Measurements from ENCODE around the gene FYN.
"Not testable (repeated sequence)": the region's sequence is repeated elsewhere in the genome, so short reads cannot be mapped to it uniquely, and the experiment has no call there.

FYN gene

GRCh38 chr6:111873178-111874024, at the start of gene FYN:
TSS of gene FYN (minus strand) at chr6:111873452. CDS start at chr6:111720051, 153,401 bp downstream.
- DNase-seq (ENCODE audit: low spot score) = peak; percentile 98

DNA sequence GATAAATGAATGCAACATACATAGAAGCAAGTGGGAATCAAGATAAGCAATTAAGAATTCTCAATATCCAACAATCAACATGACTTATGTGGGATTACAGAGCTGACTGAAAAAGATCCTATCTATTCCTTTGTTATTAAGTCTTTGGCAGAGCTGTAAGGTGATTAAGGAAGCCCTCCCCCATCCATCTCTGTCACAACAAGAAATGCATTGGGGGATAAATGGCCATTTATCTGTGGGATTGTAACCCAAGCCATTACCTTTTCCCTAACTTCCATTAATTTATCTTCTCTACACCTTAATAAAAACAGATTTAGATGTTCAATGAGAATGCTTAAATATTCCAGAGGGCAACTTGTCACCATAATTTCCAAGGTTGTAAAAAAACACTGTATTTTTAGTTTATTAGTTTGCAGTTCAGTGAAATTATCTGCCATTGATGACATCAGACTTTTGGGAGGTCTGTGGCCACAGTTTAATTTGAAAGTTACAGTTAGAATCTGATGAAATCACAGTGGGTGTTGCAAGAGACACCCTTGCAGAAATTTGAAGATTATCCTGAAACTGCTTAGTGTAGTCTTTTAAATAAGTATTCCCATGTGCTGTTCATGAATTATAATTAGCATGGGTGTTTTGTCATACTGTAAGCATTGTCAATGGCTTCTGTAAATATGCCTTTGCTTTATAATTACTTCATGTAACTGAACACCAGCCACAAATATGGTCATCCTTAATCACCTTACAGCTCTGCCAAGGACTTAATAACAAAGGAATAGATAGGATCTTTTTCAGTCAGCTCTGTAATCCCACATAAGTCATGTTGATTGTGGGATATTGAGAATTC, 49.4 kb upstream of the FYN start:
- no peak for DNase-seq (ENCODE audit: low spot score)

DNA sequence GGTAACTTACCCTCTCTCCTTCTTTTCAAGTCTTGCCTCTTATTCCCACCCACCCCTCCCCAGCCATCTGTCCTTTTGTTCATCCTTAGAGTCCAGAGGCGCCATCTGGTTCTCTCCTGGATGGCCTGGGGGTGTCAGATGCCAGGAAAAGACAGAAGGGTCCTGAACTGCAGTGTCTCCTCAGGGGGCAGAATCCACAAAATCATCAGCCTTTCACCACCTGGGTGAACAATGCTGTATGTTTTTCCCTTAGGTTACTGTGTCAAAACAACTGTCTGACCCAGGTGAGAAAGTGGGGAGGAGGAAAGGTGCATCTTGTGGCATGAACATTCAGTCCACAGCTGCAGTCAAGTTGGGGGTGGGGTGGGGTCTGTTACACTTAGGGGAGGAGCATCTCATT, 47.9 kb upstream of the FYN start:
- no peak for DNase-seq (ENCODE audit: low spot score)

- no peak for DNase-seq (ENCODE audit: low spot score)
Measured at GRCh38 chr6:111920578-111920977, 47.3 kb upstream of the FYN start.

DNA sequence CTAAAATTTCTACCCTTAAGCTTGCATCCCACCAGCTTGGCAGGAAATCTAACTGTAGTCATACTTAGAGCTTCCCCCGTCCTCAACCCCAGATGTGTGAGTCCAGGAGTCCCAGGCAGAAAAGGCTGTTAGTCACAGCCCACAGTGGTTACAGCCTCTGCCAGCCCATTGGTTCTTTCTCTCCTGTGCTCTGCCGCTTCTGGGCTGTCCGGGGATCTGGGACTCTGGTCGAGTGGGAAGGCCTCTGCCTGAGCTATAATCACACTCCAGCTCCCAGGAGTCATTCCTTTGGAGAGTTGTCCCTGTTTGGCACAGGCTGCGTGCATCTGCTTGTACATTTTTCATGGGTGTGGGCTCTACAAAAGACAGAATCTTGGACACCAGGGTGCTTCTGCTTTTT, 45.6 kb upstream of the FYN start:
- no peak for DNase-seq (ENCODE audit: low spot score)

DNA sequence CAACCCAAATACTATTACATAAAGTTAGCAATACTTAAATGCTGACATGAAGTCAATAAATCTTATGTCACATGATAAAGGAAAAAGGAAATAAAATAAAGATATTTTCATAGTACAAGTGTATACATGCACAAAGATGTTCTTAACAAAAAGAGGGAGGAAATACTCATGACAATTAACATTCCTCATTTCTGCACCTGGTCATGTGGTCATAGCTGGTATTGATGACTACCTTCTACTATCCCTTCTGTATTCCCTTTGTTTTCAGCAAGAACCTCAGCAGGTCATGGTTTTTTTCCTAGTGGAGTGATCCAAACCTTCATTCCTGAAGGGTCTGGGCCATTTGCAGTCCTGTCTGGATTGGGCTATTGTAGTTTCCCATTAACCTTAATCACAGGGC, 43.5 kb upstream of the FYN start:
- DNase-seq (ENCODE audit: low spot score) = no peak

GRCh38 chr6:111914617-111915016, 41.4 kb upstream of the FYN start:
- DNase-seq (ENCODE audit: low spot score) = no peak

DNA sequence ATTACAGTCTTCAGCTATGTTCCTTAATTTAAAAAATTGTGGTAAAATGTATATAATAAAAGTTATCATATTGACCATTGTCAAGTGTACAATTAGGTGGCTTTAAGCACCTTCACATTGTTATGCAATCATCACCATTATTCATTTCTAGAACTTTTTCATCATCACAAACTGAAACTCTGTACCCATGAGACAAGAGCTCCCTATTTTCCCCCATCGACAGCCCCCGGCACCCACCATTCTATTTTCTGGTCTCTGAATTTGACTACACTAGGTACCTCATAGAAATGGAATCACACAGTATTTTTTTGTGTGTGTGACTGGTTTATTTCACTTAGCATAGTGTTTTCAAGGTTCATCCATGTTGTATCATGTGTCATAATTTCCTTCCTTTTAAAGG, 39.7 kb upstream of the FYN start:
- no peak for DNase-seq (ENCODE audit: low spot score)

DNA sequence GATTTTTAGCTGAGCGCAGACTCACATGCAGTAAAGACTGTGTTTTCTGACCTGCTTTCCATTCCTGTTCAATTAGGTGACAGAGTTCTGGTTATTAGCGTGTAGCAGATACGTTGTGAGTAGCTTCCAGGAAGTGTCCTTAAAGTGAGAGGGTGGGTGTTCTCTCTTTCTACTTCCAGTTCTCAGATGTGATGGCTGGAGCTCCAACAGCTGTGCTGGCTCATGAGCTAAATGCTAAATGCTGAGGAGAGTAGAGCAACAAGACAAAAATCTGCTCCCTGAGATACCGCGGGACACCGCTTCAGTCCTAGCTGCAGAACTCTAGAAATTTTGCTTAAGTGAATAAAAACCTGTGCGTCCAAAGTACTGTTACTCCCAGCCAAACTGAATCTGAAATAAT, 38.2 kb upstream of the FYN start:
- DNase-seq (ENCODE audit: low spot score) = no peak

- no peak for DNase-seq (ENCODE audit: low spot score)
Measured at GRCh38 chr6:111909238-111909637, 36.0 kb upstream of the FYN start.

- DNase-seq (ENCODE audit: low spot score) = not testable (repeated sequence)
Measured at GRCh38 chr6:111908365-111908764, 35.1 kb upstream of the FYN start.

DNA sequence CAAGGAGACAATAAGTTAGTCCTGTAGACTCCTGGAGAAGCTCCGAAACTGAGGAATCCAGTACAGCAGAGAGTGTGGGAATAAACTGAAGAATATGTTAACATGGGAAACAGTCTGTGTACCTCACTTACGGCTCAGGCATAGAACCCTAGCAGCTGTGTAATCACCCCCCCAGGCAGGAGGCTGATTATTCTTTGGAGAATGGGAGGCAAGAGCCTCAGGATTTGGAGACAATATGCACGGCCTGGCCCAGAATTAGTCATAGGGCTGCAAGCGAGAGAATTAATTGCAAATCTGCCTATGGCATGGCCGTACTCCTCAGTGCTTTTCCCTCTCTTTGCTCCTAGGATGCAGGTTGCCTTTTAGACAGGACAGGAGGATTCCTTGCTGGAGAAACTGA, 27.5 kb upstream of the FYN start:
- no peak for DNase-seq (ENCODE audit: low spot score)

DNA sequence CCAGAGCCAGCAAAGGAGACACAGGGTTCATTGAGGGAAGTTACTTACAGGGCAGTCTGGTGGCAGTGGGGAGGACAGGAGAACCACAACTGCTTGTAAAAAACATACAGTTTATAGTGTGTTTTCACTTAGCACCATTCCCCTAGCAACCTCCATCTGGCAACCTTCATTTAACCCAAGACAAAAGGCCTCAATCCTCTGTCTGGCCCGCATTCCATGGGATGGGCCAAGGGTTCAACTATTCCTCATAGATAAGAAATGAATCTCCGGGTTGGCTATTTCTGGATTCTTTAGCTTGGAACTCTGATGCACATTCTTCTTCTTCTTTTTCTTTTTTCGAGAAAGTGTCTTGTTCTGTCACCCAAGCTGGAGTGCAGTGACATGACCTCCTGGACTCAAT, 26.3 kb upstream of the FYN start:
- DNase-seq (ENCODE audit: low spot score) = no peak

DNA sequence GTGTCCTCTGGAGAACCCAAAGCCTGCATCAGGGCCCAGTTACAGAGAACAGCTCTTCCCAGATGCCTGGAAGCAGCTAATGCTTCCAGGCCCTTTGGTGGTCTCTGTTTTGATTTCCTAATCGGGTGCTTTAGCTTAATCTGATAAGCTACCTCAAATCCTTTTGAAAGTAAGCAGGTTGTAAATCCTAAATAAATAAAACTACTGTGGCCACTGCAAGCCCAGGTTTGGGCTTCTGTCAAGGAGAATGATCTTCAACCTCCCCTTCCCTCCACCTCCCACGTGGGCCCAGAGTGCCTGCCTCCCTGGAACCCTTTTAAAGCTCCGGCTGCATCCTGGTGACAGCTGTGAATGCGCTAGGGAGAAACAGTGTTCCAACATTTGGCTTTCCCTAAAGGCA, 25.2 kb upstream of the FYN start:
- no peak for DNase-seq (ENCODE audit: low spot score)

DNA sequence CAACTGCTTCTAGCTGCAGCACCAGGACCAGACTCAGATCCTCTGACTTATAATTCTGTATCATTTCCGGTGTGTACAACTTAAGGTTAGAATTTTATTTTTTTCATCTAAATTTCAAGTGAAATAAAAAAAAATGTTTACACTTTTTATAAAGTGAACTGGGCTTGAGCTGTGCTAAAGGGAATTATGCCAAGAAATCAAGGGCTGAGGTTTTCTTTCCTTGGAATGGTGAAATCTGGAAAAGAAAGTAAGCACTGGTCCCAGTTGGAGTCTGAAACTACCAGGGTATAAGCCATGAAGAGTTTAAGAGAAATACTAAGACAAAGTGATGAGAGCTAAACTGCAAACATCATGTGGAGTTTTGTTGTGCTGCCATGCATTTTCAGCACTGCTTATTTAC, 21.7 kb upstream of the FYN start:
- DNase-seq (ENCODE audit: low spot score) = no peak

GRCh38 chr6:111894272-111894671, 21.0 kb upstream of the FYN start:
- DNase-seq (ENCODE audit: low spot score) = no peak

DNA sequence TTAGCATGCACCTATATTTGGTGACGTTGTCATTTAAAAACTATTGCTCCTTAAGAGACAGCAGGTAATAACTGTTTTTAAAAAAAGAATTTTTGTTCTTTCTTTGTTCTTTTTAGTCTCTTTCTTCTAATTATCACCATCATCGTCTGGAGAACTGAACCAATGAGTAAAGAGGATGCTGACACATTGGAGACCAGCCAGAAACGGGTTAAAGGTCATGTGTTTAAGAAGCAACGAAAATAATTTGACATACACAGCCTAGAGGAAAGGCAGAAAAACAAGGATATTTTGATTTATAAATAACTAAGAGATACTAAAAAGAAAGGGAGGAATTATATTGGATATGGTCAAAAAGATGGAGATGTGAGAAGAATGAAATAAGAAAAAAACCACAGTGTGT, 19.2 kb upstream of the FYN start:
- no peak for DNase-seq (ENCODE audit: low spot score)

GRCh38 chr6:111890988-111891387, 17.7 kb upstream of the FYN start:
- no peak for DNase-seq (ENCODE audit: low spot score)

- DNase-seq (ENCODE audit: low spot score) = peak; percentile 33
Measured at GRCh38 chr6:111888928-111889695, 15.9 kb upstream of the FYN start.

GRCh38 chr6:111886793-111887192, 13.5 kb upstream of the FYN start:
- DNase-seq (ENCODE audit: low spot score) = not testable (repeated sequence)

DNA sequence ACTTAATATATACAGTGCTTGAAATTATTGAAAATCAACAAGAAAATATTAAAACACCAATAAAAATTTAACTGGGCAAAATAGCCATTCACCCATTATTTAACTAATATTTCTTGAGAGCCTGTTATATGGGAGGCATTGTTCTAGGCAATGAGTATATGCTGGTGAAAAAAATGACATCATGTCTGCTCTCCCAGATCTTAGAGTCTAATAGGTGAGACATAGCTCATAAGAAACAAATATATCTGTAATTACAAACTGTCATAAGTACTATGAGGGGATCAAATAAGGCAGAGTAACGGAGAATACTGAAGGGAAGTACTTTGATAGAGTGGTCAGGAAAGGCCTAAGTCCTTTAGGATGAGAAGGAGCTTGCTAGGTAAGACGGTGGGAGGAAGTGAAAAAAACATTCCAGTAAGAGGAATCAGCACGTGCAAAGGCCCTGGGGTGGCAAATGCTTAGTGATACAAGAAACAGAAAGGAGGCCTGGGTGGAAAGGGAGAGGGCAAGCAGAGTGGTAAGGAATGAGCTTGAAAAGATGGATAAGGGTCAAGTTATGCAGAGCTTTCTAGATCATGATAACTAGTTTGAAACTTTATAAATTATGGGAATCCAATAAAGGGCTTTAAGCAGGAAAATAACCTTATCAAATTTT, 12.2 kb upstream of the FYN start:
- no peak for DNase-seq (ENCODE audit: low spot score)

- no peak for DNase-seq (ENCODE audit: low spot score)
Measured at GRCh38 chr6:111884068-111884467, 10.8 kb upstream of the FYN start.
